GM18909 (cell line): ENCODE data around the gene GYPC.

Experiments
- ATAC-seq: cut with Tn5 transposase; IDR thresholded peaks from one replicate; pipeline ENCODE4 v1.9.1; 2021; ENCODE audit warnings: mild to moderate bottlenecking; ENCODE audit not compliant: unreplicated experiment, poor library complexity

The GYPC gene

DNA sequence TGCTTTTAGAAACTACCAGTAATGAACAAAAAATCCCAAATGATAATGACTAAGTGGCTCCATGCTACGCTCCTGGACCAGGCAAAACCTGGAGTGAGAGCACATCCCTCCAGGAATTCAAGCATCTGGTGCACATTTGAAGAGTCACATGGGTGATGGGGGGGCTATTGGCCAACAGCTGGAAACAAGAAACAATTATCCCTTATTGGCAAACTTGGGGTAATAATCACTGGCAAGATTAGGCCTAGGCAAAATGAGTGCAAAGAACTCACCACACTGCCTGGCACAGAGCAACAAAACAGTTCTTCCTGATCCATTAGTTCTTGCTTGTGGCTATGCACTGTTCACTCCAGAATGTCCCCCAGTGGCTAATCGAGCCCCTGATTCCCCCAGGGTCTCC is 66.1 kb downstream of the GYPC start:
- no peak for ATAC-seq

- no peak for ATAC-seq
Observed at GRCh38 chr2:126722546-126722945, 66.6 kb downstream of the GYPC start.

- no peak for ATAC-seq
Observed at GRCh38 chr2:126723281-126723815, 67.4 kb downstream of the GYPC start.

DNA sequence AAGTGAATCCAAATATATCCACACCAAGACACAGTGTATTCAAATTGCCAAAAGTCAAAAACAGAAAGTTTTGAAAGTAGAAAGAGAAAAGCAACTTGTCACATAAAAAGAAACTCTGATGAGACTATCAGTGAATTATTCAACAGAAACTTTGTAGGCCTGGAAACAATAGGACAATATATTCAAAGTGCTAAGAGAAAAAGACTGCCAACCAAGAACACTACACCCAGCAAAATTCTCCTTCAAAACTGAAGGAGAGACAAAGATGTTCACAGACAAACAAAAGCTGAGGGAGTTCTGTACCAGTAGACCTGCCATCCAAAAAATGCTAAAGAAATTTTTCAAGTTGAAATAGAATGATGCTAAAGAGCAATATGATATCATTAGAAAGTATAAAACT is 69.6 kb downstream of the GYPC start:
- no peak for ATAC-seq

DNA sequence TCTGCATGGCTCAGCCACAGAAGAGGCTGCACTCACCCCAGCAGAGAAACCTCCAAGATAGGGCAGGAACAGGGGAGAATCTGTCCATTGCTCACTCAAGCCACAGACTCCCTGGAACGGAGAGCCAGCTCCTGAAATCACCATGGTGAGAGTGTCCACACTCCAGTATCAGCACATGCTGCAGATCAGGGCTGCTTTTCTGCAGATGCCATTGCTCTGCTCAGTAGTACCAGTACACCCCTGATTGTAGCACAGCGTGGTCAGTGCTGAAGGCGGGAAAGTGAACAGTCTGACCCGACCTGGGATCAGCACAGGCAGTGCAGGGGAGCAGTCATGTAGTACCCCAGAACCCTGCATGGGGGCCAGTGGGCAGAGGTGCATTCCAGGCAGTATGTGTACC is 73.9 kb downstream of the GYPC start:
- ATAC-seq: no peak

DNA sequence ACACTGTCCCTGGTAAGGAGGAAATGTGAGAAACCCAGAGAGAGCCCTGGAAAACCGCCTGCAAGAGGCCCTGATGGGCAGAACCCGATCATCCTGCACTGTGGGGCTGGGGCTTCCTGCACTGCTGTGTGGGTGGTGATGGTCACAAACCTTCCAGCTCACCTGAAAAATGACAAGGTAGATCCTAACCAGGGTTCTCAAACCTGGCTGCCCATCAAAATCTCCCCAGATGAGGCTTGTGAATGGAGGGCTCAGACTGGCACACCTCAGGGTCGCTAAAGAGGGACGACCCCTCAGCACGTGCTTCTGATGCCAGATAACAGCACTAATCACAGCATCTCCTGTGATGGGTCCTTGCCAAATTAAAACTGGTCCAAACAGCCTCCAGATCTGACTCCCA is 74.7 kb downstream of the GYPC start:
- no peak for ATAC-seq

- ATAC-seq: no peak
Observed at GRCh38 chr2:126731353-126731752, 75.4 kb downstream of the GYPC start.

DNA sequence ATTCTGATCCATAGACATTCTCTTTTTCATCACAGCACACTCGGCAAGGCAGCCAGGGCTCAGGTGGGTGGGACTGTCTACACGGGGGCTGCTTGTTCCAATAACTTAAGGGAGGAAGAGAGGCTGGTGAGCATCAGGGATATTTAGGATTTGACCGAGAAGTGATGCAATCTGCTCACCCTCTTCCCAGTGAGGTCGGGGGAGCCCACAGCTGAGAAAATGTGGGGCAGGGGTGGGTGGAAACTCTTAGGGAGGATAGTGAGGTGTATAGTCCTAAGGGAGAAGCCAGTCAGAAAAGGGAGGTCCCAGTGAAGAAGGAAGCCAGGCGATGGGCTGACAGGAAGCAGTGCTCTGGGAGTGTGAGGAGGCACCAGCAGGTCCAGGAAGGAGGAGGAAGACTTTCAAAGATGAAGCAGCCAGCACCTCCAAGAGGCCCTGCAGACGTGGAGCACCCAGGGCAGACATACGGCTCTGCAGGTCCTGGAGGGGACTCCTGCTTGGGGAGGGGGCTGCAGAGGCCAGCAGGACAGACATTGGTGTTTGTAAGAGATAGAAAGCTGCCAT is 76.8 kb downstream of the GYPC start:
- ATAC-seq: no peak

- ATAC-seq: no peak
Observed at GRCh38 chr2:126733795-126734194, 77.8 kb downstream of the GYPC start.

GRCh38 chr2:126736133-126736874 is 80.3 kb downstream of the GYPC start:
- ATAC-seq: no peak

- no peak for ATAC-seq
Observed at GRCh38 chr2:126739141-126739540, 83.2 kb downstream of the GYPC start.

DNA sequence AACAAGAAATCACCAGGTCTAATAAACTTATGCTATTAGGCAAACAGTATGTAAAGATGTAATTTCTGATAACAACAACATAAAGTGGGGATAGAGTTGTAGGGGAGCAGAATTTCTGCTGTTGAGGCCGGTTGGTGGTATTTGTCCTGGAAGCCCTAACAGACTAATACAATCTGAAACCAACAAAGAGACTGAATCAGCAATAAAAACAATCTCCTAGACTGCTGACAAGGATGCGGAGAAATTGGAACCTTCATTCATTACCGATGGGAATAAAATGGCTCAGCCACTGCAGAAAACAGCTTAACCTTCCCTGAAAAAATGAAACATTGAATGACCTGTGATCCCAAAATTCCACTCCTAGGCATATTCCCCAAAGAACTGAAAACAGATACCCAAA is 88.7 kb downstream of the GYPC start:
- no peak for ATAC-seq
